Measurements from ENCODE around the gene GLYR1. TPM values are rescaled to one million over a fixed set of nuclear protein-coding genes. Genes with fewer than 3 reads are reported as not detected.

Gene GLYR1
- total RNA-seq, 1 experiment from 2014 or later: 117 TPM

- intact Hi-C loops (cut with micrococcal nuclease; ENCODE audit: unreplicated experiment): no loop called here
- no peak for TF ChIP-seq CTCF (IDR thresholded peaks at IDR 0.05; ENCODE audit: insufficient read depth in 1 of 2, low read depth in 1 of 2, low read length in 1 of 2, severe bottlenecking in 1 of 2, unreplicated experiment in 1 of 2)
- no peaks in the 10 kb centered on the region for H3K4me1 ChIP-seq
- POLR2A ChIA-PET: no interaction called here
- H3K4me3 Mint-ChIP-seq (ENCODE audit: unreplicated experiment): no peak overlapping the region
- H3K4me1 Mint-ChIP-seq (ENCODE audit: low read depth, unreplicated experiment): peaks cover 7% of the 10 kb centered on the region
- H3K4me3 ChIP-seq (ENCODE audit: low read depth, low read length): no peak overlapping the region
- H3K27ac Mint-ChIP-seq (ENCODE audit: unreplicated experiment): no peak overlapping the region
- no TSS peak for BruUV-seq (replicated peaks)
- H3K36me3 Mint-ChIP-seq (ENCODE audit: insufficient read depth, unreplicated experiment): no peaks in the 10 kb centered on the region
- CTCF ChIA-PET: no interaction called here
- no peaks in the 10 kb centered on the region for H3K36me3 ChIP-seq (ENCODE audit: control insufficient read depth, insufficient read depth, low read length)
- H3K27me3 ChIP-seq (replicated peaks; ENCODE audit: control insufficient read depth, insufficient read depth, low read length): no peaks in the 10 kb centered on the region
- no peak for DNase-seq
- no peaks in the 10 kb centered on the region for H3K9me3 Mint-ChIP-seq (ENCODE audit: unreplicated experiment)
- H3K27me3 Mint-ChIP-seq (ENCODE audit: insufficient read depth, unreplicated experiment): no peaks in the 10 kb centered on the region
- H3K9me3 ChIP-seq: no peaks in the 10 kb centered on the region
These were observed 72.1 kb downstream of the GLYR1 start for GRCh38 chr16:4775005-4775404.

DNA sequence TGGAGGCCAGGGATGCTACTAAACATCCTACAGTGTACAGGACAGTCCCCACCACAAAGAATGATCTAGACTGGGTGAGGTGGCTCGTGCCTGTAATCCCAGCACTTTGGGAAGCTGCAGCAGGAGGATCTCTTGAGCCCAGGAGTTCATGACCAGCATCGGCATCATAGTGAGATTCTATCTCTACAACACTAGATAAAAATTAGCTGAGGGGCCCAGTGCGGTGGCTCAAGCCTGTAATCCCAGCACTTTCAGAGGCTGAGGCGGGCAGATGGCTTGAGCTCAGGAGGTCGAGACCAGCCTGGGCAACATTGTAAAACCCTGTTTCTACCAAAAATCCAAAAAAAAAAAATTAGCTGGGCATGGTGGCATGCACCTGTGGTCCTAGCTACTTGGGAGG is 74.7 kb downstream of the GLYR1 start:
- no TSS peak for BruUV-seq (replicated peaks)
- Mint-ChIP-seq H3K4me3 (ENCODE audit: unreplicated experiment) (no peak overlapping the region), H3K9me3 (ENCODE audit: unreplicated experiment) (no peaks in the 10 kb centered on the region), H3K36me3 (ENCODE audit: insufficient read depth, unreplicated experiment) (peaks cover 9% of the 10 kb centered on the region), H3K4me1 (ENCODE audit: low read depth, unreplicated experiment) (peaks cover 17% of the 10 kb centered on the region), H3K27me3 (ENCODE audit: insufficient read depth, unreplicated experiment) (no peaks in the 10 kb centered on the region), H3K27ac (ENCODE audit: unreplicated experiment) (no peak overlapping the region)
- Histone ChIP-seq H3K9me3 (no peaks in the 10 kb centered on the region), H3K4me1 (peaks cover 10% of the 10 kb centered on the region; the same call in 1 of the 2 replicates), H3K27me3 (replicated peaks; ENCODE audit: control insufficient read depth, insufficient read depth, low read length) (no peaks in the 10 kb centered on the region), H3K4me3 (ENCODE audit: low read depth, low read length) (no peak overlapping the region), H3K36me3 (ENCODE audit: control insufficient read depth, insufficient read depth, low read length) (no peaks in the 10 kb centered on the region)
- ChIA-PET POLR2A (no interaction called here), CTCF (no interaction called here)
- TF ChIP-seq CTCF (IDR thresholded peaks at IDR 0.05; ENCODE audit: insufficient read depth in 1 of 2, low read depth in 1 of 2, low read length in 1 of 2, severe bottlenecking in 1 of 2, unreplicated experiment in 1 of 2): no peak
- DNase-seq: no peak
- intact Hi-C loops (cut with micrococcal nuclease; ENCODE audit: unreplicated experiment): no loop called here

DNA sequence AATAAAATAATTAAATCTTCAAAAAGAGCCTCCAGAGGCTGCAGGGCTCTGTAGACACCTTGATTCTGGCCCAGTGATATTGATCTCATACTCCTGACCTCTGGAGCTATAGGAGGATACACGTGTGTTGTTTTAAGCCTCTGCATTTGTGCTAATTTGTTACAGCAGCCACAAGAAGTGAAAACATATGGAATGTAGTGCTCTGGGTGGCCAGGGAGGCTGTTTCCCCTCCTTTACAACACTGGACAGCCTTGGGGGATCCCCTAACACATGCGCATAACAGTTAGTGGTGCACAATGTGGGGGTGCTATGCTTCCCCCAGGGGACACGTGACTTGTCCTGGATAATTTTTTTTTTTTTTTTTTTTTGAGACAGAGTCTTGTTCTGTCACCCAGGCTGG is 75.4 kb downstream of the GLYR1 start:
- CTCF ChIA-PET: no interaction called here
- DNase-seq: no peak
- H3K27ac Mint-ChIP-seq (ENCODE audit: unreplicated experiment): no peak overlapping the region
- no TSS peak for BruUV-seq (replicated peaks)
- Histone ChIP-seq H3K27me3 (replicated peaks; ENCODE audit: control insufficient read depth, insufficient read depth, low read length) (no peaks in the 10 kb centered on the region), H3K4me1 (peaks cover 10% of the 10 kb centered on the region; the same call in 1 of the 2 replicates), H3K36me3 (ENCODE audit: control insufficient read depth, insufficient read depth, low read length) (no peaks in the 10 kb centered on the region), H3K9me3 (no peaks in the 10 kb centered on the region), H3K4me3 (ENCODE audit: low read depth, low read length) (no peak overlapping the region)
- no peaks in the 10 kb centered on the region for H3K27me3 Mint-ChIP-seq (ENCODE audit: insufficient read depth, unreplicated experiment)
- intact Hi-C loops (cut with micrococcal nuclease; ENCODE audit: unreplicated experiment): no loop called here
- TF ChIP-seq CTCF (IDR thresholded peaks at IDR 0.05; ENCODE audit: insufficient read depth in 1 of 2, low read depth in 1 of 2, low read length in 1 of 2, severe bottlenecking in 1 of 2, unreplicated experiment in 1 of 2): no peak
- H3K4me3 Mint-ChIP-seq (ENCODE audit: unreplicated experiment): no peak overlapping the region
- H3K9me3 Mint-ChIP-seq (ENCODE audit: unreplicated experiment): no peaks in the 10 kb centered on the region
- H3K36me3 Mint-ChIP-seq (ENCODE audit: insufficient read depth, unreplicated experiment): peaks cover 9% of the 10 kb centered on the region
- POLR2A ChIA-PET: no interaction called here
- H3K4me1 Mint-ChIP-seq (ENCODE audit: low read depth, unreplicated experiment): peaks cover 17% of the 10 kb centered on the region

All from Caco-2 (cell line).